ENCODE data around the gene SRRT. TPM values are rescaled to one million over a fixed set of nuclear protein-coding genes. Genes with fewer than 3 reads are reported as not detected.

Gene SRRT
- total RNA-seq, 2 donors from 2014 or later: 105 to 182 TPM

GRCh38 chr7:100826514-100827329, 48.2 kb upstream of the SRRT start:
- Histone ChIP-seq H3K36me3 (peaks cover 2 to 12% of the 10 kb centered on the region in 2 donors), H3K9me3 (no peaks in the 10 kb centered on the region), H3K4me3 (peak overlapping the region; percentile 71 to 76), H3K27ac (peak overlapping the region; percentile 70 to 85), H3K4me1 (replicated peaks) (peaks cover 8% of the 10 kb centered on the region), H3K27me3 (replicated peaks; ENCODE audit: insufficient read depth) (no peaks in the 10 kb centered on the region)
- intact Hi-C loops (cut with DNase I): loop anchor here (2.0 to 5.0 kb wide), 2 partner anchors 24 to 119 kb away; partner anchors contain the start of gene POP7
- TF ChIP-seq CTCF (IDR thresholded peaks at IDR 0.05) (no peak), POLR2A (IDR thresholded peaks at IDR 0.05) (no peak), POLR2AphosphoS5 (IDR thresholded peaks at IDR 0.05) (no peak)
- peak; percentile 49 for DNase-seq (ENCODE audit: low spot score)
- 1% methylated on average over 57 of the region's 71 CpGs for WGBS

DNA sequence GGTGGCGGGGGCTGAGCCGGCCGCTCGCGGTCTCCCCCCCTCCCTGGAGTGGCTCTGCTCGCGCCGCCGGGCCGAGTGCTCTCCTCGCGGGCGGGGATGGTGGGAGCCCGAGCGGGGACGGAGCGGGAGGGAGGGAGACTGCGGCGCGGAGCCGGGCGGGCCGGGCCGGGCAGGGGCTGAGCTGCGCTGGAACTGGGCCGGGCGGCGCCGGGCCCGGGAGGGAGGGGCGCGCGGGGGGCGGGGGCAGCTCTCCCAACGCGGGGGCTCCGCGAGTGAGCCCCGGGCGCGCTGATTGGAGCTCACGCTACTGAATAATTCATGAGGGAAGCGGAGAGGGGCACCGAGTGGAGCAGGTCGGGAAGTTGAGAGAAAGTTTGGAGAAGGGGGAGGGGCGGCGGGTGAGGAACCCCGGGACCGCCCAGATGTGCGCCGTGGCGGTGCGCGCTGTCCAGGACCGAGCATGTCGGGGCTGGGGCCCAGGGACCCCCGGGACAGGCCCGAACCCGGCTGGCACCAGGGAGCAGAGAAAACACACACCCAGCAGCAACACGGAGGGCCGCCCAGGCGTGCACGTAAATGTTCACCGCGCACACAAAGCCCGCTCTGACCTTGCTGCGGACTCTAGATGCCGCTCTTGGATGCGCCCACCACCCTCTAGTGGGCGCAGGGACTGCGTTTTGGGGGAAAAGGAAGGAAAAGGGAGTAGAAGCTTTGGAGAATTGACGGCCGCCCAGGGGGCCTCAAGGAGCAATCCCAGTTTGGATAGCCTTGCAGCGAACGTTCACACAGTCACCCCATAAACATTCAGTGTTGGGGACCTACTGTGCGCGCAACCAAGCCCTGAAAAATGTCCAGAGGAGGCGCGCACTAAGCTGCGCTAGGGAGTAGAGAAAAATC, 47.3 kb upstream of the SRRT start, which contains the start of gene EPHB4:
EPHB4 (minus strand) TSS at position 194 of the 897 bp plus-strand sequence. CDS start 493 bp downstream, outside the sequence.
- TF ChIP-seq CTCF (IDR thresholded peaks at IDR 0.05): no peak
- TF ChIP-seq POLR2AphosphoS5 (IDR thresholded peaks at IDR 0.05): peak; percentile 68
- TF ChIP-seq POLR2A (IDR thresholded peaks at IDR 0.05): peak; percentile 47
- H3K9me3 ChIP-seq: no peaks in the 10 kb centered on the region
- peaks cover 8% of the 10 kb centered on the region for H3K4me1 ChIP-seq (replicated peaks)
- H3K4me3 ChIP-seq: peak within 1 kb of the TSS; percentile 71 to 76
- DNase-seq (ENCODE audit: low spot score): peak; percentile 90
- H3K27ac ChIP-seq: peak within 1 kb of the TSS; percentile 70 to 85
- whole genome bisulfite sequencing: under 1% methylated on average over 58 of the region's 80 CpGs
- no peaks in the 10 kb centered on the region for H3K27me3 ChIP-seq (replicated peaks; ENCODE audit: insufficient read depth)
- peaks cover 0 to 4% of the 10 kb centered on the region in 2 donors for H3K36me3 ChIP-seq
- intact Hi-C loops (cut with DNase I): loop anchor here (2.0 to 5.0 kb wide), 2 partner anchors 25 to 120 kb away; partner anchors contain the start of gene POP7

DNA sequence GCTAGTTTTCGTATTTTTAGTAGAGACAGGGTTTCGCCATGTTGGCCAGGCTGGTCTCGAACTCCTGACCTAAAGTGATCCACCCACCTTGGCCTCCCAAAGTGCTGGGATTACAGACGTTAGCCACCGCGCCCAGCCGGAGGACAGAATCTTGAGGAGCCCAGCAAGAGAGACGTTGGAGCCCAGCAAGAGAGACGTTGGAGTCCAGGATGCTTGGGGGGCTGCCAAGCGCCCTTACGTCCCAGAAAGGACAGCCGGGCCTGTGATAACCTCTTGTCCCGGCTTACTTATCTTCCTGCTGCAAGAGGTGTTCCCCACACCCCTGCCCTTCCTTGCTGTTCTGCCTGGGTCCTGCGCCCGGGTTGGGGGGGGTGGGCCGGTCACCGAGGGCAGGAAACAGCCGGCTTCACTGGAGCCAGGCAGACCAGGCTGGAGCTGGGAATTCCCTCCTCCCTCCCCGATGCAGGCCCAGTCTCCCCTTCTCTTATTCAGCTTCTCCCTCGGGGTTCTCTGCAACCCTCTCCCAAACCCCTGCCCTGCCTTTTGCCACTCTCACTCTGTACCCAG, 45.7 kb upstream of the SRRT start:
- no peaks in the 10 kb centered on the region for H3K9me3 ChIP-seq
- DNase-seq (ENCODE audit: low spot score): no peak
- H3K27ac ChIP-seq: no peak overlapping the region
- no peaks in the 10 kb centered on the region for H3K27me3 ChIP-seq (replicated peaks; ENCODE audit: insufficient read depth)
- WGBS: 58% methylated on average over 20 of the region's 20 CpGs
- H3K36me3 ChIP-seq: no peaks in the 10 kb centered on the region
- intact Hi-C loops (cut with DNase I): loop anchor here (5.0 kb wide), 1 partner anchor 122 kb away; the partner anchor contains the start of gene POP7
- no peak for TF ChIP-seq CTCF (IDR thresholded peaks at IDR 0.05)
- TF ChIP-seq POLR2AphosphoS5 (IDR thresholded peaks at IDR 0.05): no peak
- no peak overlapping the region for H3K4me3 ChIP-seq
- H3K4me1 ChIP-seq (replicated peaks): peaks cover 7% of the 10 kb centered on the region

DNA sequence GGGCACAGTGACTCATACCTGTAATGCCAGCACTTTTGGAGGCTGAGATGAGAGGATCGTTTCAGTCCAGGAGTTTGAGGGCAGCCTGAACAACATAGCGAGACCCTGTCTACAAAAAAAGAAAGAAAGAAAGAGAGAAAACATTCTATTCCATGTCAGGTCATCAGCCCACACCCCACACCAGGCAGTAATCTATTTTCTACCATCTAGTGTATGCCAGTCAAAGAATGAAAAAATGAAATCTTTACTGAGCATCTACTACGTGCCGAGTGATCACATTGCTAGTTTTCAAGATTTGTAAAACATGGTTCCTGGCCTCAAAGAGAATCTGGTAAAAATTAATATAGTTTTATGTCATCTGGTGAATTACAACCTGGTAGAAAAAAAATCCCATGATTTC, 44.5 kb upstream of the SRRT start:
- H3K4me3 ChIP-seq: no peak overlapping the region

More for the DNA sequence above, 44.5 kb upstream of the SRRT start:
- no peak for DNase-seq (ENCODE audit: low spot score)
- H3K4me1 ChIP-seq (replicated peaks): no peaks in the 10 kb centered on the region
- H3K9me3 ChIP-seq: no peaks in the 10 kb centered on the region
- H3K27ac ChIP-seq: no peak overlapping the region
- intact Hi-C loops (cut with DNase I): no loop called here
- 84% methylated on average over 4 of the region's 4 CpGs for WGBS
- no peak for TF ChIP-seq CTCF (IDR thresholded peaks at IDR 0.05)
- TF ChIP-seq POLR2AphosphoS5 (IDR thresholded peaks at IDR 0.05): no peak
- TF ChIP-seq POLR2A (IDR thresholded peaks at IDR 0.05): no peak
- no peaks in the 10 kb centered on the region for H3K27me3 ChIP-seq (replicated peaks; ENCODE audit: insufficient read depth)
- H3K36me3 ChIP-seq: no peaks in the 10 kb centered on the region

Data from prostate gland (tissue), 2 donors.